H9 (cell line): Measurements from ENCODE around the gene CFAP410. TPM values are rescaled to one million over a fixed set of nuclear protein-coding genes. Genes with fewer than 3 reads are reported as not detected.

Experiments
- DNase-seq: peaks from one replicate; pipeline ENCODE4 v3.0.0-alpha.2; 2017
- H2AFZ ChIP-seq: one replicate; pipeline ENCODE4 v1.6.1; 2013; ENCODE audit warnings: mild to moderate bottlenecking, low read length, control low read depth, moderate library complexity
- H2AK5ac ChIP-seq: 2 replicates; pipeline ENCODE4 v1.6.1; 2013; ENCODE audit warnings: low read length, control low read depth, mixed read lengths; ENCODE audit not compliant: insufficient read length
- H2BK120ac ChIP-seq: one replicate; pipeline ENCODE4 v1.6.1; 2013; ENCODE audit warnings: low read depth, mild to moderate bottlenecking, low read length, control low read depth, inconsistent platforms; ENCODE audit not compliant: poor library complexity, severe bottlenecking
- H2BK12ac ChIP-seq: 2 replicates; pipeline ENCODE4 v1.6.1; 2013; ENCODE audit warnings: low read length, control low read depth, mixed read lengths, low read depth; ENCODE audit not compliant: insufficient read length
- H2BK15ac ChIP-seq: 2 replicates; pipeline ENCODE4 v1.6.1; 2013; ENCODE audit warnings: low read depth, low read length, control low read depth
- H2BK20ac ChIP-seq: one replicate; pipeline ENCODE4 v1.6.1; 2013; ENCODE audit warnings: low read depth, mild to moderate bottlenecking, low read length, control low read depth, inconsistent platforms; ENCODE audit not compliant: poor library complexity, severe bottlenecking
- H2BK5ac ChIP-seq: 2 replicates; pipeline ENCODE4 v1.6.1; 2013; ENCODE audit warnings: low read length, control low read depth, mixed read lengths; ENCODE audit not compliant: insufficient read length
- H3K14ac ChIP-seq: 2 replicates; pipeline ENCODE4 v1.6.1; 2013; ENCODE audit warnings: low read length, control low read depth; ENCODE audit not compliant: insufficient read depth
- H3K18ac ChIP-seq: 2 replicates; pipeline ENCODE4 v1.6.1; 2013; ENCODE audit warnings: low read depth, mild to moderate bottlenecking, mixed read lengths, low read length, control low read depth; ENCODE audit not compliant: insufficient read length
- H3K23ac ChIP-seq: 2 replicates; pipeline ENCODE4 v1.6.1; 2013; ENCODE audit warnings: low read length, control low read depth, mixed read lengths, low read depth; ENCODE audit not compliant: insufficient read length
- H3K23me2 ChIP-seq: 2 replicates; pipeline ENCODE4 v1.6.1; 2013; ENCODE audit warnings: low read depth, mild to moderate bottlenecking, mixed read lengths, low read length, control low read depth; ENCODE audit not compliant: insufficient read length, poor library complexity, severe bottlenecking
- H3K27ac ChIP-seq: 2 replicates; pipeline ENCODE4 v1.5.1; 2013; ENCODE audit warnings: low read length, control low read depth, mixed read lengths, low read depth; ENCODE audit not compliant: insufficient read length
- H3K27me3 ChIP-seq: 2 replicates; pipeline ENCODE4 v1.6.1; 2013; ENCODE audit warnings: low read length, control low read depth, inconsistent platforms; ENCODE audit not compliant: insufficient read depth
- H3K4ac ChIP-seq: 2 replicates; pipeline ENCODE4 v1.6.1; 2013; ENCODE audit warnings: low read depth, mild to moderate bottlenecking, control low read depth, inconsistent platforms, low read length, moderate library complexity
- H3K4me1 ChIP-seq: 2 replicates; pipeline ENCODE4 v1.6.1; 2013; ENCODE audit warnings: low read length, control low read depth, inconsistent platforms; ENCODE audit not compliant: insufficient read depth
- H3K4me2 ChIP-seq: 2 replicates; pipeline ENCODE4 v1.6.1; 2013; ENCODE audit warnings: low read length, control low read depth, mixed read lengths; ENCODE audit not compliant: insufficient read length, insufficient read depth
- H3K56ac ChIP-seq: 2 replicates; pipeline ENCODE4 v1.6.1; 2013; ENCODE audit warnings: low read depth, mild to moderate bottlenecking, mixed read lengths, low read length, control low read depth; ENCODE audit not compliant: insufficient read length
- H3K79me1 ChIP-seq: 2 replicates; pipeline ENCODE4 v1.6.1; 2013; ENCODE audit warnings: low read depth, mild to moderate bottlenecking, moderate library complexity, low read length, control low read depth, inconsistent platforms; ENCODE audit not compliant: insufficient read depth, poor library complexity, severe bottlenecking
- H3K79me2 ChIP-seq: 2 replicates; pipeline ENCODE4 v1.6.1; 2013; ENCODE audit warnings: low read length, control low read depth, inconsistent platforms; ENCODE audit not compliant: insufficient read depth
- H3K9ac ChIP-seq: 2 replicates; pipeline ENCODE4 v1.6.1; 2013; ENCODE audit warnings: low read length, control low read depth, mixed read lengths; ENCODE audit not compliant: insufficient read length; ENCODE audit errors: extremely low read depth
- H3K9me3 ChIP-seq: one replicate; pipeline ENCODE4 v1.6.1; 2013; ENCODE audit warnings: low read depth, low read length, inconsistent platforms; ENCODE audit not compliant: control insufficient read depth
- H3T11ph ChIP-seq: one replicate; pipeline ENCODE4 v1.6.1; 2013; ENCODE audit warnings: mild to moderate bottlenecking, low read length, control low read depth, inconsistent platforms
- H4K20me1 ChIP-seq: one replicate; pipeline ENCODE4 v1.6.1; 2013; ENCODE audit not compliant: control insufficient read depth, insufficient read length, insufficient read depth
- H4K5ac ChIP-seq: 2 replicates; pipeline ENCODE4 v1.6.1; 2013; ENCODE audit warnings: low read depth, mild to moderate bottlenecking, mixed read lengths, low read length, control low read depth; ENCODE audit not compliant: insufficient read length
- H4K8ac ChIP-seq: replicated peaks from 2 replicates; pipeline ENCODE4 v1.6.1; 2013; ENCODE audit warnings: low read length, control low read depth, mixed read lengths, low read depth; ENCODE audit not compliant: insufficient read length
- H4K91ac ChIP-seq: 2 replicates; pipeline ENCODE4 v1.6.1; 2013; ENCODE audit warnings: low read depth, mild to moderate bottlenecking, moderate library complexity, mixed read lengths, low read length, control low read depth; ENCODE audit not compliant: insufficient read length
- H3K27ac Mint-ChIP-seq, 3 experiments: 2 replicates in 2 of 3; 3 replicates in 1 of 3; pipeline ENCODE4 v1.8.0; 2020 to 2021; ENCODE audit warnings: mixed read lengths in 3 of 3, mild to moderate bottlenecking in 1 of 3, moderate library complexity in 1 of 3
- H3K27me3 Mint-ChIP-seq: 2 replicates; pipeline ENCODE4 v1.8.0; 2021; ENCODE audit warnings: low read depth, mild to moderate bottlenecking, moderate library complexity, mixed read lengths
- H3K36me3 Mint-ChIP-seq, 3 experiments: 2 replicates in 2 of 3; 3 replicates in 1 of 3; pipeline ENCODE4 v1.8.0; 2020 to 2021; ENCODE audit warnings: low read depth in 3 of 3, mixed read lengths in 3 of 3; ENCODE audit not compliant: insufficient read depth in 1 of 3
- H3K4me1 Mint-ChIP-seq, 2 experiments: 2 replicates each; pipeline ENCODE4 v1.8.0; 2020; ENCODE audit warnings: mixed read lengths in 2 of 2
- H3K4me3 Mint-ChIP-seq, 2 experiments: 2 replicates in 1 of 2; 3 replicates in 1 of 2; pipeline ENCODE4 v1.8.0; 2020 to 2021; ENCODE audit warnings: mild to moderate bottlenecking in 2 of 2, mixed read lengths in 2 of 2, moderate library complexity in 1 of 2
- H3K9me3 Mint-ChIP-seq, 2 experiments: 2 replicates in 1 of 2; 3 replicates in 1 of 2; pipeline ENCODE4 v1.8.0; 2020; ENCODE audit warnings: mild to moderate bottlenecking in 2 of 2, mixed read lengths in 2 of 2, moderate library complexity in 1 of 2
- WGBS: extraction: QIAGEN DNeasy Blood & Tissue Kit; methylation state at CpG from one replicate; pipeline ENCODE4 v1.1.7; 2013; ENCODE audit warnings: missing lambda C conversion rate, low lambda C conversion rate, mixed read lengths; ENCODE audit not compliant: insufficient read length; ENCODE audit errors: extremely low coverage; 5-methylcytosine and 5-hydroxymethylcytosine counted together
- total RNA-seq: library from RNA; stranded (reverse); gene quantifications from 2 replicates; pipeline ENCODE4 v1.2.1, GENCODE V29; 2021
- TF ChIP-seq, protein P1 (sequence below): fragments of 200-600 bp; sonication (generic); conservative IDR thresholded peaks from 3 replicates; pipeline ENCODE4 v1.8.0; 2021; ENCODE audit warnings: antibody characterized with exemption, mild to moderate bottlenecking

CFAP410 gene
- total RNA-seq, 1 experiment from 2014 or later: 17.0 TPM

DNA sequence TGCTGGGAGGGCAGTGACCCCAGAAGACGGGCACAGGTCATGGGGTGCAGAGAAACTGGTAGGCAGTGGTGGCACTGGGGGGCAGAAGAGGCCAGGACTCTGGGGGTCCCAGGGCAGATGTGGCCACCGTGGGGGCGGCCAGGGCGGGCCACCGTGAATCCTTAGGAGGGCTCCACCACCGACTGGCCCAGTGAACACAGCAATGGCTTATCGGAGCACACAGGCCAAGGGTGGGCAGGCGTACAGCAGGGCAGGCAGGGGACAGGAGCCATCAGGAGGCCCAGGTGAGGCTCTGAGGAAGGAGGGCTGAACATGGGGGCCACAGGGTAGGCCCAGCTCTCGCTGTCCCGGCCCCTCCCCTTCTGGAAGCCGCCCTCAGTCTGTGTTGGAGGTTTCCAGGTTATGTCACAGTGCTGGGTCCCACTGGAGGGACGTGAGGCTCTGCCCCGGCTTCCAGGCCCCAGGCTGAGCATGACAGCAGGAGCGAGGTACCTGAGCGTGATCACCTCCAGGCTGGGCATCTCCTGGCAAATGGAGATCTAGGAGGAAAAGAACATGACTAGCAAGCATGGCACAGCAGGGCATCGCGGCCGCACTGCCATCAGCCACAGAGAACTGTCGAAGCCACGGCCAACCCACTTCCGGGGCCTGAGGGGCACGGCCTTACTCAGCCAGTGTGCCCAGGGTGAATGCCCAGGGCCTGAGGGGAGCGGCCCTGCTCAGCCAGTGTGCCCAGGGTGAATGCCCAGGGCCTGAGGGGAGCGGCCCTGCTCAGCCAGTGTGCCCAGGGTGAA, 3.7 kb downstream of the CFAP410 start:
- TF ChIP-seq, protein P1, sequence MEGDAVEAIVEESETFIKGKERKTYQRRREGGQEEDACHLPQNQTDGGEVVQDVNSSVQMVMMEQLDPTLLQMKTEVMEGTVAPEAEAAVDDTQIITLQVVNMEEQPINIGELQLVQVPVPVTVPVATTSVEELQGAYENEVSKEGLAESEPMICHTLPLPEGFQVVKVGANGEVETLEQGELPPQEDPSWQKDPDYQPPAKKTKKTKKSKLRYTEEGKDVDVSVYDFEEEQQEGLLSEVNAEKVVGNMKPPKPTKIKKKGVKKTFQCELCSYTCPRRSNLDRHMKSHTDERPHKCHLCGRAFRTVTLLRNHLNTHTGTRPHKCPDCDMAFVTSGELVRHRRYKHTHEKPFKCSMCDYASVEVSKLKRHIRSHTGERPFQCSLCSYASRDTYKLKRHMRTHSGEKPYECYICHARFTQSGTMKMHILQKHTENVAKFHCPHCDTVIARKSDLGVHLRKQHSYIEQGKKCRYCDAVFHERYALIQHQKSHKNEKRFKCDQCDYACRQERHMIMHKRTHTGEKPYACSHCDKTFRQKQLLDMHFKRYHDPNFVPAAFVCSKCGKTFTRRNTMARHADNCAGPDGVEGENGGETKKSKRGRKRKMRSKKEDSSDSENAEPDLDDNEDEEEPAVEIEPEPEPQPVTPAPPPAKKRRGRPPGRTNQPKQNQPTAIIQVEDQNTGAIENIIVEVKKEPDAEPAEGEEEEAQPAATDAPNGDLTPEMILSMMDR: no peak
- Histone ChIP-seq H3K9ac (no peak overlapping the region), H4K5ac (no peak overlapping the region), H3K14ac (no peak overlapping the region), H3K79me1 (no peaks in the 10 kb centered on the region), H3K79me2 (no peaks in the 10 kb centered on the region), H2BK120ac (no peak overlapping the region), H4K8ac (no peak overlapping the region), H3K9me3 (no peaks in the 10 kb centered on the region), H3K27ac (no peak overlapping the region), H3K23me2 (peaks cover 6% of the 10 kb centered on the region), H3K4ac (no peak overlapping the region), H2AFZ (no peak overlapping the region), H3T11ph (no peak overlapping the region), H3K27me3 (no peaks in the 10 kb centered on the region), H2BK20ac (no peak overlapping the region), H3K4me2 (no peak overlapping the region), H3K23ac (no peak overlapping the region), H3K18ac (no peak overlapping the region), H3K4me1 (no peaks in the 10 kb centered on the region), H2BK15ac (no peak overlapping the region), H4K91ac (no peak overlapping the region), H2BK12ac (no peak overlapping the region), H4K20me1 (no peaks in the 10 kb centered on the region), H2BK5ac (no peak overlapping the region), H3K56ac (no peak overlapping the region), H2AK5ac (no peak overlapping the region)
- no peaks in the 10 kb centered on the region for H3K27me3 Mint-ChIP-seq
- H3K27ac Mint-ChIP-seq: no peak overlapping the region
- H3K9me3 Mint-ChIP-seq: no peaks in the 10 kb centered on the region
- DNase-seq: no peak
- peaks cover 16 to 20% of the 10 kb centered on the region in 2 experiments for H3K4me1 Mint-ChIP-seq
- no CpG with 5 or more reads among the region's 24 CpGs for WGBS
- peaks cover 0 to 8% (median 0%) of the 10 kb centered on the region in 3 experiments; a peak in 2 of 7 replicates for H3K36me3 Mint-ChIP-seq
- no peak overlapping the region for H3K4me3 Mint-ChIP-seq
